ENCODE data around the gene FXR2.

FXR2 gene

GRCh38 chr17:7573324-7574080 lies 41.2 kb downstream of the FXR2 start (continued):
- TF ChIP-seq INSM2 (tag by site-specific recombination; IDR thresholded peaks at IDR 0.05) = no peak
- TF ChIP-seq ZBTB8A (tag by site-specific recombination; IDR thresholded peaks at IDR 0.05) = peak; percentile 94
- TF ChIP-seq ZNF518A (tag by site-specific recombination; conservative IDR thresholded peaks at IDR 0.05; ENCODE audit: low read depth) = no peak
- TF ChIP-seq BCL11B (tag by site-specific recombination; IDR thresholded peaks at IDR 0.05; ENCODE audit: low read depth) = peak; percentile 38; the same call in 1 of the 2 replicates
- peak; percentile 98 for TF ChIP-seq EGR2 (tag by site-specific recombination; IDR thresholded peaks at IDR 0.05; ENCODE audit: low read depth)
- TF ChIP-seq ZNF24 (tag by site-specific recombination; IDR thresholded peaks at IDR 0.05) = no peak
- peak; percentile 79 for TF ChIP-seq ZNF324 (tag by site-specific recombination; IDR thresholded peaks at IDR 0.05)
- no peak for TF ChIP-seq ZNF214 (tag by site-specific recombination; IDR thresholded peaks at IDR 0.05; ENCODE audit: borderline replicate concordance)
- no peak for TF ChIP-seq PRDM1 (tag by site-specific recombination; IDR thresholded peaks at IDR 0.05)
- no peak; the same call in 1 of the 2 replicates for TF ChIP-seq ZNF223 (tag by site-specific recombination; IDR thresholded peaks at IDR 0.05)
- TF ChIP-seq ZFP37 (tag by site-specific recombination; IDR thresholded peaks at IDR 0.05) = no peak
- TF ChIP-seq ZNF426 (tag by site-specific recombination; IDR thresholded peaks at IDR 0.05) = no peak
- TF ChIP-seq ZNF175 (tag by site-specific recombination; IDR thresholded peaks at IDR 0.05) = no peak
- peak; percentile 95 for TF ChIP-seq ZNF692 (tag by site-specific recombination; IDR thresholded peaks at IDR 0.05)
- peak; percentile 36; the same call in 1 of the 2 replicates for TF ChIP-seq PRDM4 (tag by site-specific recombination; IDR thresholded peaks at IDR 0.05)
- TF ChIP-seq HIC1 (tag by site-specific recombination; IDR thresholded peaks at IDR 0.05) = peak; percentile 90
- peak; percentile 37; the same call in 1 of the 2 replicates for TF ChIP-seq ATF2 (tag by site-specific recombination; IDR thresholded peaks at IDR 0.05; ENCODE audit: low read depth)
- TF ChIP-seq ZNF362 (tag by site-specific recombination; IDR thresholded peaks at IDR 0.05) = no peak
- TF ChIP-seq ZNF16 (tag by site-specific recombination; IDR thresholded peaks at IDR 0.05; ENCODE audit: low read depth) = no peak
- peak; percentile 74 for TF ChIP-seq WT1 (tag by site-specific recombination; IDR thresholded peaks at IDR 0.05)
- no peak for TF ChIP-seq ZNF776 (tag by site-specific recombination; IDR thresholded peaks at IDR 0.05; ENCODE audit: borderline replicate concordance)
- no peak for TF ChIP-seq ZNF10 (tag by site-specific recombination; IDR thresholded peaks at IDR 0.05)
- TF ChIP-seq ZNF202 (tag by site-specific recombination; IDR thresholded peaks at IDR 0.05; ENCODE audit: borderline replicate concordance) = no peak
